ENCODE data around the gene MAP1B.

MAP1B gene

GRCh38 chr5:72248410-72248981 lies 141.2 kb downstream of the MAP1B start:
- TF ChIP-seq CTCF (conservative IDR thresholded peaks at IDR 0.05; ENCODE audit: control insufficient read depth, insufficient read depth, low read depth, low read length), result no peak
- peak; percentile 95 for DNase-seq (ENCODE audit: low read depth)
- no peak overlapping the region for H3K4me3 ChIP-seq (ENCODE audit: control insufficient read depth, low read depth, low read length)

GRCh38 chr5:72251386-72251785 lies 144.1 kb downstream of the MAP1B start:
- no peak overlapping the region for H3K4me3 ChIP-seq (ENCODE audit: control insufficient read depth, low read depth, low read length)
- no peak for TF ChIP-seq CTCF (conservative IDR thresholded peaks at IDR 0.05; ENCODE audit: control insufficient read depth, insufficient read depth, low read depth, low read length)

GRCh38 chr5:72252008-72252407 lies 144.7 kb downstream of the MAP1B start:
- H3K4me3 ChIP-seq (ENCODE audit: control insufficient read depth, low read depth, low read length), result no peak overlapping the region
- no peak for TF ChIP-seq CTCF (conservative IDR thresholded peaks at IDR 0.05; ENCODE audit: control insufficient read depth, insufficient read depth, low read depth, low read length)
- no peak for DNase-seq (ENCODE audit: low read depth)

More at GRCh38 chr5:72251386-72251785, 144.1 kb downstream of the MAP1B start:
- DNase-seq (ENCODE audit: low read depth), result no peak

GRCh38 chr5:72252574-72253155 lies 145.4 kb downstream of the MAP1B start:
- no peak for TF ChIP-seq CTCF (conservative IDR thresholded peaks at IDR 0.05; ENCODE audit: control insufficient read depth, insufficient read depth, low read depth, low read length)
- DNase-seq (ENCODE audit: low read depth), result peak; percentile 32
- H3K4me3 ChIP-seq (ENCODE audit: control insufficient read depth, low read depth, low read length), result no peak overlapping the region

GRCh38 chr5:72255237-72255636 lies 148.0 kb downstream of the MAP1B start:
- H3K4me3 ChIP-seq (ENCODE audit: control insufficient read depth, low read depth, low read length), result no peak overlapping the region
- TF ChIP-seq CTCF (conservative IDR thresholded peaks at IDR 0.05; ENCODE audit: control insufficient read depth, insufficient read depth, low read depth, low read length), result no peak
- DNase-seq (ENCODE audit: low read depth), result no peak

DNA sequence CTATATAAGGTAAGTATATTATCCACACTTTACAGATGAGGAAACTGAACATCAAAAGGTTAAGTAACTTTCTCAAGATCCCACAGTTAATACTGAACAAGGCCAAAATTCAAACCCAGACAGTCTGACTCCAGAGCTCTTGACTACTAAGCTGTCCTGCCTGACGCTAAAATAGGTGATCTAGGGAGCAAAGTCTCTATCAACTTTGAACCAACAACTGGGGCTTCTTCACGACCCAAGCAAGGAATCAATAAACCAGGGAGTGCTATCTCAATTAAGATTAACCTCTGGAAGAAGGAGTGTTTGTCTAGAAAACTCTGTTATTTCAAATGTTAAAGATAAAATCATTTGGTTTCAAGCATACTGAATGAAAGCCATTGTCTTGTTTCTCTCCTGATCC lies 148.4 kb downstream of the MAP1B start:
- no peak overlapping the region for H3K4me3 ChIP-seq (ENCODE audit: control insufficient read depth, low read depth, low read length)
- DNase-seq (ENCODE audit: low read depth), result no peak
- no peak for TF ChIP-seq CTCF (conservative IDR thresholded peaks at IDR 0.05; ENCODE audit: control insufficient read depth, insufficient read depth, low read depth, low read length)
